Neural progenitor cell (in vitro differentiated cells): ENCODE measurements around the gene TVP23A.

Experiments used
- CTCF ChIP-seq: fragments of 200-600 bp; sonication (generic); IDR thresholded peaks from 2 replicates; pipeline ENCODE4 v1.5.1; 2017; ENCODE audit warnings: antibody characterized with exemption, mild to moderate bottlenecking
- EZH2 ChIP-seq: fragments of 200-600 bp; sonication (generic); IDR thresholded peaks from 2 replicates; pipeline ENCODE4 v1.6.1; 2017; ENCODE audit warnings: antibody characterized with exemption, mild to moderate bottlenecking, moderate library complexity

- TF ChIP-seq CTCF (no peak), EZH2 (no peak)
Observed at GRCh38 chr16:10836174-10836853, 17.7 kb upstream of the TVP23A start.
